K562 (cell line): Measurements from ENCODE around the gene CGB3. TPM values are rescaled to one million over a fixed set of nuclear protein-coding genes. Genes with fewer than 3 reads are reported as not detected.

Experiments
- ARHGAP35 ChIP-seq: fragments of 450-650 bp; IDR thresholded peaks from 2 replicates; pipeline ENCODE4 v1.6.1; 2018; ENCODE audit not compliant: partially characterized antibody
- CBFA2T3 ChIP-seq: fragments of 450-650 bp; IDR thresholded peaks from 2 replicates; pipeline ENCODE4 v1.6.1; 2017
- CEBPG ChIP-seq, 3 experiments: fragments of 200-800 bp in 1 of 3; sonication (Bioruptor generic) in 1 of 3; sonication (generic) in 1 of 3; formaldehyde crosslinking in 1 of 3; IDR thresholded peaks in 2 of 3; conservative IDR thresholded peaks in 1 of 3; 2 replicates each; pipeline versions ENCODE4 v1.6.1 to v1.8.0; 2016 to 2022; ENCODE audit warnings: missing compliant biosample characterization in 2 of 3, missing genetic modification characterization in 2 of 3, mild to moderate bottlenecking in 1 of 3, missing genetic modification reagents in 1 of 3
- CLOCK ChIP-seq: fragments of 250-450 bp; sonication (Bioruptor Pico); IDR thresholded peaks from 2 replicates; pipeline ENCODE4 v1.4.0; 2020; ENCODE audit warnings: mild to moderate bottlenecking, moderate library complexity, borderline replicate concordance
- ETS2 ChIP-seq: IDR thresholded peaks from 2 replicates; pipeline ENCODE4 v1.6.1; 2016; ENCODE audit warnings: borderline replicate concordance, missing genetic modification characterization, mild to moderate bottlenecking, moderate library complexity, missing compliant biosample characterization; ENCODE audit not compliant: poor library complexity, severe bottlenecking
- GATAD2B ChIP-seq: fragments of 450-650 bp; IDR thresholded peaks from 2 replicates; pipeline ENCODE4 v1.6.1; 2017; ENCODE audit warnings: mild to moderate bottlenecking, borderline replicate concordance
- MCM3 ChIP-seq: fragments of 450-650 bp; IDR thresholded peaks from 2 replicates; pipeline ENCODE4 v1.6.1; 2016
- NR2C1 ChIP-seq, 2 experiments: fragments of 450-650 bp; IDR thresholded peaks; 2 replicates each; pipeline ENCODE4 v1.6.1; 2017; ENCODE audit warnings: mild to moderate bottlenecking in 2 of 2, antibody characterized with exemption in 1 of 2, inconsistent platforms in 1 of 2, missing compliant biosample characterization in 1 of 2, missing genetic modification characterization in 1 of 2
- POLR2AphosphoS5 ChIP-seq: IDR thresholded peaks from 2 replicates; pipeline ENCODE4 v1.6.1; 2011; ENCODE audit warnings: mild to moderate bottlenecking, low read depth, low read length, moderate library complexity; ENCODE audit not compliant: control insufficient read depth, insufficient read depth
- POLR2H ChIP-seq: IDR thresholded peaks from 2 replicates; pipeline ENCODE4 v1.6.1; 2016; ENCODE audit warnings: missing genetic modification characterization, low read depth, mild to moderate bottlenecking, control low read depth, missing compliant biosample characterization, moderate library complexity
- RBM17 ChIP-seq: fragments of 200-400 bp; formaldehyde crosslinking; IDR thresholded peaks from 2 replicates; pipeline ENCODE4 v1.6.1; 2017; ENCODE audit warnings: low read depth, mild to moderate bottlenecking, low read length, borderline replicate concordance
- RBM25 ChIP-seq: fragments of 200-400 bp; formaldehyde crosslinking; IDR thresholded peaks from 2 replicates; pipeline ENCODE4 v1.6.1; 2018; ENCODE audit warnings: low read length, low read depth, moderate library complexity; ENCODE audit not compliant: severe bottlenecking
- RFX7 ChIP-seq: fragments of 250-450 bp; sonication (Bioruptor Pico); IDR thresholded peaks from 2 replicates; pipeline ENCODE4 v1.5.1; 2021; ENCODE audit warnings: mild to moderate bottlenecking
- SLC30A9 ChIP-seq: fragments of 250-450 bp; sonication (Bioruptor Pico); IDR thresholded peaks from 2 replicates; pipeline ENCODE4 v1.8.0; 2022; ENCODE audit warnings: mild to moderate bottlenecking, moderate library complexity
- THRA ChIP-seq: fragments of 450-650 bp; IDR thresholded peaks from 2 replicates; pipeline ENCODE4 v1.6.1; 2017; ENCODE audit warnings: mild to moderate bottlenecking, moderate library complexity
- TOE1 ChIP-seq, 2 experiments: fragments of 450-650 bp in 1 of 2; sonication (generic) in 1 of 2; formaldehyde crosslinking in 1 of 2; IDR thresholded peaks; 2 replicates each; pipeline versions ENCODE4 v1.7.1 to v1.8.0; 2016 to 2022; ENCODE audit warnings: borderline replicate concordance in 2 of 2, mild to moderate bottlenecking in 2 of 2, antibody characterized with exemption in 1 of 2, inconsistent platforms in 1 of 2, low read depth in 1 of 2, missing genetic modification reagents in 1 of 2, moderate library complexity in 1 of 2
- ZNF274 ChIP-seq: IDR thresholded peaks from 2 replicates; pipeline ENCODE4 v1.6.1; 2011; ENCODE audit warnings: low read depth, mild to moderate bottlenecking, low read length, moderate library complexity, borderline replicate concordance
- ZNF436 ChIP-seq: fragments of 250-450, 450-650 bp; sonication (Bioruptor Pico); formaldehyde crosslinking; IDR thresholded peaks from 2 replicates; pipeline ENCODE4 v1.7.0; 2020; ENCODE audit warnings: mild to moderate bottlenecking
- polyA plus RNA-seq, 8 experiments: library from polyadenylated mRNA; depleted of rRNA in 4 of 8; stranded (reverse) in 5 of 8; unstranded in 3 of 8; fragments of >200 nt; fragmentation: Nextera tagmentation in 2 of 8; fragmentation: Illumina TruSeq in 1 of 8; extraction: Ambion mirVana in 2 of 8; extraction: Trizol in 1 of 8; gene quantifications; 2 replicates each; pipeline versions ENCODE4 v1.2.1 to v1.2.3, GENCODE V29; 2011 to 2014; ENCODE audit warnings: inconsistent platforms in 1 of 8, missing spikeins in 1 of 8
- total RNA-seq, 7 experiments: library from RNA; depleted of rRNA in 6 of 7; stranded (reverse); fragments of >200 nt in 6 of 7; fragmentation: Illumina TruSeq in 2 of 7; extraction: Trizol in 2 of 7; gene quantifications; 2 replicates each; pipeline versions ENCODE4 v1.2.1 to v1.2.3, GENCODE V29; 2011 to 2021; ENCODE audit warnings: low replicate concordance in 1 of 7

The CGB3 gene
- total and polyA plus RNA-seq, 9 of the 15 experiments (the other 6 are each of a cell fraction or from before 2014, with no cell fraction given): not detected

GRCh38 chr19:49014123-49014869 lies 9.8 kb downstream of the CGB3 start (continued):
- no peak for TF ChIP-seq THRA
- TF ChIP-seq SLC30A9 (CRISPR knock-in tag): no peak
- TF ChIP-seq ZNF436 (CRISPR knock-in tag): no peak
- no peak for TF ChIP-seq RBM17
- no peak for TF ChIP-seq RBM25
- TF ChIP-seq RFX7 (CRISPR knock-in tag): no peak
- TF ChIP-seq TOE1 (IDR thresholded peaks at IDR 0.05; ENCODE audit: borderline replicate concordance): peak; percentile 41; the same call in 1 of the 2 replicates
- TF ChIP-seq TOE1 (CRISPR knock-in tag; IDR thresholded peaks at IDR 0.05; ENCODE audit: borderline replicate concordance, low read depth): no peak
- TF ChIP-seq CLOCK (CRISPR knock-in tag): no peak
- no peak for TF ChIP-seq POLR2H (tag)
- no peak for TF ChIP-seq ETS2 (tag)
- TF ChIP-seq CBFA2T3: no peak
- TF ChIP-seq NR2C1 (IDR thresholded peaks at IDR 0.05): no peak
- 0 out of 2 replicates have a peak, but pooled peaks have one; percentile 13 for TF ChIP-seq NR2C1 (tag; IDR thresholded peaks at IDR 0.05)
- TF ChIP-seq POLR2AphosphoS5: 0 out of 2 replicates have a peak, but pooled peaks have one; percentile 14
- no peak for TF ChIP-seq CEBPG (CRISPR knock-in tag; IDR thresholded peaks at IDR 0.05)
- peak in 1 of 2 experiments; percentile 67; a peak in 2 of 4 replicates for TF ChIP-seq CEBPG (tag; conservative IDR thresholded peaks at IDR 0.05 in 1 of 2, IDR thresholded peaks at IDR 0.05 in 1 of 2)
- no peak for TF ChIP-seq ZNF274
- no peak for TF ChIP-seq ARHGAP35
- no peak for TF ChIP-seq GATAD2B
- TF ChIP-seq MCM3: no peak
